Panc1 (cell line): ENCODE results near the gene GALNT11.

Source experiments
- CTCF ChIP-seq: fragments of 450-650 bp; IDR thresholded peaks from 2 replicates; pipeline ENCODE4 v1.5.1; 2017; ENCODE audit warnings: mild to moderate bottlenecking
- POLR2AphosphoS5 ChIP-seq: IDR thresholded peaks from 2 replicates; pipeline ENCODE4 v1.6.1; 2012; ENCODE audit warnings: mild to moderate bottlenecking, low read depth, low read length, moderate library complexity
- REST ChIP-seq, 2 experiments: IDR thresholded peaks; 2 replicates each; pipeline ENCODE4 v1.6.1; 2011 to 2012; ENCODE audit warnings: low read depth in 2 of 2, control low read depth in 1 of 2, low read length in 1 of 2, mild to moderate bottlenecking in 1 of 2, moderate library complexity in 1 of 2; ENCODE audit not compliant: insufficient read depth in 1 of 2
- SIN3A ChIP-seq: IDR thresholded peaks from 2 replicates; pipeline ENCODE4 v1.6.1; 2012; ENCODE audit warnings: low read depth, mild to moderate bottlenecking, low read length, moderate library complexity, borderline replicate concordance; ENCODE audit not compliant: insufficient read depth

- TF ChIP-seq CTCF (no peak), POLR2AphosphoS5 (no peak), SIN3A (no peak), REST (IDR thresholded peaks at IDR 0.05; ENCODE audit: insufficient read depth in 1 of 2, low read depth in 2 of 2, low read length in 1 of 2) (no peak)
These were observed 123.9 kb downstream of the GALNT11 start for GRCh38 chr7:152149363-152149762.
